Measurements from ENCODE around the gene CARHSP1.

CARHSP1 gene

GRCh38 chr16:8894736-8895334 is 26.0 kb upstream of the CARHSP1 start:
- Histone ChIP-seq H3K27me3 (no peaks in the 10 kb centered on the region), H3K4me3 (ENCODE audit: low read depth, low read length) (no peak overlapping the region), H3K9me3 (no peaks in the 10 kb centered on the region), H3K4me1 (peaks cover 13% of the 10 kb centered on the region), H3K36me3 (peaks cover 84% of the 10 kb centered on the region)
- TF ChIP-seq CTCF (IDR thresholded peaks at IDR 0.05; ENCODE audit: low read depth, low read length) = no peak
- no peak for DNase-seq

- Histone ChIP-seq H3K4me3 (ENCODE audit: low read depth, low read length) (no peak overlapping the region), H3K9me3 (no peaks in the 10 kb centered on the region), H3K36me3 (peaks cover 83% of the 10 kb centered on the region), H3K27me3 (no peaks in the 10 kb centered on the region), H3K4me1 (peaks cover 13% of the 10 kb centered on the region)
- TF ChIP-seq CTCF (IDR thresholded peaks at IDR 0.05; ENCODE audit: low read depth, low read length) = no peak
- DNase-seq = no peak
Observed at GRCh38 chr16:8893976-8894690, 25.3 kb upstream of the CARHSP1 start.

- Histone ChIP-seq H3K27me3 (no peaks in the 10 kb centered on the region), H3K36me3 (peaks cover 76% of the 10 kb centered on the region), H3K4me1 (peaks cover 15% of the 10 kb centered on the region), H3K9me3 (no peaks in the 10 kb centered on the region), H3K4me3 (ENCODE audit: low read depth, low read length) (no peak overlapping the region)
- no peak for DNase-seq
- peak; percentile 21; the same call in 1 of the 2 replicates for TF ChIP-seq CTCF (IDR thresholded peaks at IDR 0.05; ENCODE audit: low read depth, low read length)
Observed at GRCh38 chr16:8893426-8893825, 24.6 kb upstream of the CARHSP1 start.

- no peak for DNase-seq
- Histone ChIP-seq H3K9me3 (no peaks in the 10 kb centered on the region), H3K36me3 (peaks cover 74% of the 10 kb centered on the region), H3K27me3 (no peaks in the 10 kb centered on the region), H3K4me3 (ENCODE audit: low read depth, low read length) (no peak overlapping the region), H3K4me1 (peaks cover 24% of the 10 kb centered on the region)
- TF ChIP-seq CTCF (IDR thresholded peaks at IDR 0.05; ENCODE audit: low read depth, low read length) = no peak
Observed at GRCh38 chr16:8892101-8892575, 23.3 kb upstream of the CARHSP1 start.

GRCh38 chr16:8890549-8890921 is 21.7 kb upstream of the CARHSP1 start:
- no peaks in the 10 kb centered on the region for H3K27me3 ChIP-seq
- peaks cover 34% of the 10 kb centered on the region for H3K4me1 ChIP-seq
- DNase-seq = no peak
- no peak overlapping the region for H3K4me3 ChIP-seq (ENCODE audit: low read depth, low read length)
- no peak for TF ChIP-seq CTCF (IDR thresholded peaks at IDR 0.05; ENCODE audit: low read depth, low read length)
- no peaks in the 10 kb centered on the region for H3K9me3 ChIP-seq
- peaks cover 65% of the 10 kb centered on the region for H3K36me3 ChIP-seq

- Histone ChIP-seq H3K4me3 (ENCODE audit: low read depth, low read length) (no peak overlapping the region), H3K9me3 (no peaks in the 10 kb centered on the region), H3K4me1 (peaks cover 34% of the 10 kb centered on the region), H3K36me3 (peaks cover 60% of the 10 kb centered on the region), H3K27me3 (no peaks in the 10 kb centered on the region)
- TF ChIP-seq CTCF (IDR thresholded peaks at IDR 0.05; ENCODE audit: low read depth, low read length) = no peak
- DNase-seq = no peak
Observed at GRCh38 chr16:8889893-8890548, 21.2 kb upstream of the CARHSP1 start.
